Hepatocyte (in vitro differentiated cells): Measurements from ENCODE around the gene HRH1. TPM values are rescaled to one million over a fixed set of nuclear protein-coding genes. Genes with fewer than 3 reads are reported as not detected.

Source experiments
- DNase-seq: peaks from one replicate; pipeline ENCODE4 v3.0.0-alpha.2; 2016; ENCODE audit warnings: low spot score
- H2AFZ ChIP-seq: fragments of 200-600 bp; sonication (generic); 2 replicates; pipeline ENCODE4 v1.6.0; 2016; ENCODE audit warnings: antibody characterized with exemption, mild to moderate bottlenecking
- H3K27ac ChIP-seq: fragments of 200-600 bp; sonication (generic); 2 replicates; pipeline ENCODE4 v1.5.1; 2016; ENCODE audit warnings: mild to moderate bottlenecking
- H3K27me3 ChIP-seq: fragments of 200-600 bp; sonication (generic); 2 replicates; pipeline ENCODE4 v1.6.1; 2016
- H3K36me3 ChIP-seq: fragments of 200-600 bp; sonication (generic); replicated peaks from 2 replicates; pipeline ENCODE4 v1.5.1; 2016; ENCODE audit warnings: low read depth; ENCODE audit not compliant: insufficient read depth
- H3K4me1 ChIP-seq: fragments of 200-600 bp; sonication (generic); 2 replicates; pipeline ENCODE4 v1.5.1; 2016; ENCODE audit warnings: mild to moderate bottlenecking, moderate library complexity; ENCODE audit not compliant: insufficient read depth
- H3K4me2 ChIP-seq: fragments of 200-600 bp; sonication (generic); 2 replicates; pipeline ENCODE4 v1.6.0; 2016
- H3K4me3 ChIP-seq: fragments of 200-600 bp; sonication (generic); 2 replicates; pipeline ENCODE4 v1.5.1; 2016; ENCODE audit warnings: mild to moderate bottlenecking
- H3K79me2 ChIP-seq: fragments of 200-600 bp; sonication (generic); 2 replicates; pipeline ENCODE4 v1.6.0; 2017; ENCODE audit warnings: mild to moderate bottlenecking
- H3K9me2 ChIP-seq: fragments of 200-600 bp; sonication (generic); replicated peaks from 2 replicates; pipeline ENCODE4 v1.6.0; 2017; ENCODE audit warnings: mild to moderate bottlenecking; ENCODE audit not compliant: insufficient read depth
- H3K9me3 ChIP-seq: fragments of 200-600 bp; sonication (generic); 2 replicates; pipeline ENCODE4 v1.5.1; 2016; ENCODE audit warnings: low read depth, mild to moderate bottlenecking
- H4K20me1 ChIP-seq: fragments of 200-600 bp; sonication (generic); 2 replicates; pipeline ENCODE4 v1.6.0; 2016; ENCODE audit warnings: mild to moderate bottlenecking; ENCODE audit not compliant: insufficient read depth, poor library complexity, severe bottlenecking
- CTCF ChIP-seq: fragments of 200-600 bp; sonication (generic); IDR thresholded peaks from 2 replicates; pipeline ENCODE4 v1.5.1; 2016; ENCODE audit warnings: antibody characterized with exemption, mild to moderate bottlenecking; ENCODE audit not compliant: poor library complexity
- EZH2 ChIP-seq: fragments of 200-600 bp; sonication (generic); IDR thresholded peaks from 2 replicates; pipeline ENCODE4 v1.6.1; 2016; ENCODE audit warnings: antibody characterized with exemption, mild to moderate bottlenecking, borderline replicate concordance
- EZH2phosphoT487 ChIP-seq: fragments of 200-600 bp; sonication (generic); IDR thresholded peaks from one replicate; pipeline ENCODE4 v1.6.1; 2018; ENCODE audit warnings: antibody characterized with exemption, mild to moderate bottlenecking, low read depth, moderate library complexity; ENCODE audit not compliant: unreplicated experiment, severe bottlenecking
- WGBS: methylation state at CpG from one replicate; pipeline ENCODE4 v1.1.6; 2016; ENCODE audit warnings: low lambda C conversion rate; ENCODE audit errors: missing lambda C conversion rate; 5-methylcytosine and 5-hydroxymethylcytosine counted together
- polyA plus RNA-seq: library from polyadenylated mRNA; unstranded; fragments of >200 nt; fragmentation: Nextera tagmentation; extraction: Ambion mirVana; gene quantifications from 2 replicates; pipeline ENCODE4 v1.2.1, GENCODE V29; 2016
- total RNA-seq: library from RNA; depleted of rRNA; stranded (reverse); fragments of >200 nt; gene quantifications from 2 replicates; pipeline ENCODE4 v1.2.3, GENCODE V29; 2014

Gene HRH1
- total and polyA plus RNA-seq, 2 experiments from 2014 or later, result 3.3 to 5.1 TPM

DNA sequence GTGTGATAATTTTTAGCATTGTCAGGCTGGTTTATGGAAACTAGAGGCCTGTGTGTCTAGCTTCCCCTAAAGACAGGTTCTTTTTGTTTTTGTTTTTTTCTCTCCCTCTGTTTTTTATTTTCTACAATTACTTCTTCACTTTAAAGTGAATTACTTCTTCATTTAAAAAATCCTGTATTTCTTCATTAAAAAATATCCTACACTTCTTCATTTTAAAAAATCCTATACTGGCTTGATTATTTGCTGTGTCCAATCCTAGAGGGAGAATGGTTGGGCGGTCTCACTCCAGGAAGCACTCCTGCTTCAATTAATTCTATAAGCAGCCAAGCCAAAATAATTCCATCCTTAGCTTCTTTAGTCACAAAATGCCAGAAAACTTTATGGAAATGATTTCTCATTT lies 129.7 kb downstream of the HRH1 start:
- Histone ChIP-seq H3K27ac (no peak overlapping the region), H2AFZ (no peak overlapping the region)

GRCh38 chr3:11285471-11285870 lies 131.2 kb downstream of the HRH1 start:
- peaks cover 16% of the 10 kb centered on the region for H3K4me1 ChIP-seq
- 86% methylated on average over 2 of the region's 2 CpGs for WGBS
- no peaks in the 10 kb centered on the region for H4K20me1 ChIP-seq
- H3K27ac ChIP-seq, result no peak overlapping the region
- H3K4me2 ChIP-seq, result no peak overlapping the region
- H3K9me3 ChIP-seq, result no peaks in the 10 kb centered on the region
- H3K79me2 ChIP-seq, result peaks cover 13% of the 10 kb centered on the region
- H3K36me3 ChIP-seq, result no peaks in the 10 kb centered on the region
- no peak overlapping the region for H3K4me3 ChIP-seq
- no peaks in the 10 kb centered on the region for H3K9me2 ChIP-seq
- no peak for TF ChIP-seq EZH2phosphoT487
- no peak for TF ChIP-seq CTCF
- TF ChIP-seq EZH2, result no peak
- no peak overlapping the region for H2AFZ ChIP-seq
- H3K27me3 ChIP-seq, result no peaks in the 10 kb centered on the region
- DNase-seq, result no peak

More for the DNA sequence above, 129.7 kb downstream of the HRH1 start:
- peaks cover 18% of the 10 kb centered on the region for H3K79me2 ChIP-seq
- peaks cover 16% of the 10 kb centered on the region for H3K4me1 ChIP-seq
- no peak overlapping the region for H3K4me3 ChIP-seq
- 100% methylated on average over 1 of the region's 1 CpG for WGBS
- no peak overlapping the region for H3K4me2 ChIP-seq
- H3K9me3 ChIP-seq, result no peaks in the 10 kb centered on the region
- no peaks in the 10 kb centered on the region for H3K27me3 ChIP-seq
- TF ChIP-seq EZH2phosphoT487, result no peak
- TF ChIP-seq EZH2, result no peak
- TF ChIP-seq CTCF, result no peak
- H4K20me1 ChIP-seq, result no peaks in the 10 kb centered on the region
- DNase-seq, result no peak
- H3K9me2 ChIP-seq, result no peaks in the 10 kb centered on the region
- H3K36me3 ChIP-seq, result no peaks in the 10 kb centered on the region

GRCh38 chr3:11287404-11287803 lies 133.1 kb downstream of the HRH1 start:
- Histone ChIP-seq H3K79me2 (peaks cover 7% of the 10 kb centered on the region), H3K4me2 (peak overlapping the region; percentile 33)
- 63% methylated on average over 9 of the region's 10 CpGs for WGBS

More at GRCh38 chr3:11287404-11287803, 133.1 kb downstream of the HRH1 start:
- no peak overlapping the region for H3K4me3 ChIP-seq
- no peaks in the 10 kb centered on the region for H4K20me1 ChIP-seq
- no peak overlapping the region for H2AFZ ChIP-seq
- peaks cover 16% of the 10 kb centered on the region for H3K4me1 ChIP-seq
- no peak for DNase-seq
- TF ChIP-seq CTCF, result no peak
- no peak for TF ChIP-seq EZH2phosphoT487
- TF ChIP-seq EZH2, result no peak
- H3K27ac ChIP-seq, result peak overlapping the region; percentile 63
- no peaks in the 10 kb centered on the region for H3K27me3 ChIP-seq
- no peaks in the 10 kb centered on the region for H3K36me3 ChIP-seq
- H3K9me2 ChIP-seq, result no peaks in the 10 kb centered on the region
- no peaks in the 10 kb centered on the region for H3K9me3 ChIP-seq
